HEK293 (cell line): Measurements from ENCODE around the gene CCDC117.

Source experiments
- CTCF ChIP-seq: fragments of 450-650 bp; formaldehyde crosslinking; IDR thresholded peaks from 2 replicates; pipeline ENCODE4 v1.5.1; 2016; ENCODE audit warnings: missing biosample characterization, missing genetic modification characterization
- KLF17 ChIP-seq: fragments of 450-650 bp; formaldehyde crosslinking; IDR thresholded peaks from 2 replicates; pipeline ENCODE4 v1.5.1; 2016; ENCODE audit warnings: missing biosample characterization, missing genetic modification characterization
- ZEB2 ChIP-seq: fragments of 450-650 bp; formaldehyde crosslinking; IDR thresholded peaks from 2 replicates; pipeline ENCODE4 v1.5.1; 2016; ENCODE audit warnings: missing biosample characterization, missing genetic modification characterization

GRCh38 chr22:28815729-28816128 is 43.2 kb downstream of the CCDC117 start:
- no peak for TF ChIP-seq CTCF (tag by site-specific recombination)
- no peak for TF ChIP-seq KLF17 (tag by site-specific recombination)
- no peak for TF ChIP-seq ZEB2 (tag by site-specific recombination)
